ENCODE measurements around the gene GRIFIN.
"Not testable (repeated sequence)": the region's sequence is repeated elsewhere in the genome, so short reads cannot be mapped to it uniquely, and the experiment has no call there.

GRIFIN gene

GRCh38 chr7:2459674-2460073, 16.5 kb downstream of the GRIFIN start:
- Histone ChIP-seq H3K4me1 (ENCODE audit: control insufficient read depth, low read length) (no peaks in the 10 kb centered on the region), H3K36me3 (ENCODE audit: control insufficient read depth, low read length) (no peaks in the 10 kb centered on the region), H3K27me3 (ENCODE audit: control insufficient read depth, low read length) (no peaks in the 10 kb centered on the region; the same call in 1 of the 2 replicates), H4K20me1 (ENCODE audit: control insufficient read depth, insufficient read depth, low read depth, low read length) (no peaks in the 10 kb centered on the region), H3K9me2 (replicated peaks; ENCODE audit: control insufficient read depth, low read length) (no peaks in the 10 kb centered on the region), H3K4me3 (ENCODE audit: low read length) (no peak overlapping the region), H3K9me3 (ENCODE audit: control insufficient read depth, insufficient read depth, low read length) (no peaks in the 10 kb centered on the region), H3K4me2 (ENCODE audit: low read length) (no peak overlapping the region), H3K27ac (ENCODE audit: low read depth, low read length) (no peak overlapping the region), H3F3A (ENCODE audit: control insufficient read depth, insufficient read depth) (no peaks in the 10 kb centered on the region; the same call in 1 of the 2 replicates), H3K79me2 (ENCODE audit: control insufficient read depth, low read length) (no peaks in the 10 kb centered on the region)
- TF ChIP-seq CTCF (IDR thresholded peaks at IDR 0.05; ENCODE audit: low read depth, low read length, poor library complexity, severe bottlenecking) (no peak), EZH2phosphoT487 (IDR thresholded peaks at IDR 0.05; ENCODE audit: borderline replicate concordance, low read length) (no peak)

DNA sequence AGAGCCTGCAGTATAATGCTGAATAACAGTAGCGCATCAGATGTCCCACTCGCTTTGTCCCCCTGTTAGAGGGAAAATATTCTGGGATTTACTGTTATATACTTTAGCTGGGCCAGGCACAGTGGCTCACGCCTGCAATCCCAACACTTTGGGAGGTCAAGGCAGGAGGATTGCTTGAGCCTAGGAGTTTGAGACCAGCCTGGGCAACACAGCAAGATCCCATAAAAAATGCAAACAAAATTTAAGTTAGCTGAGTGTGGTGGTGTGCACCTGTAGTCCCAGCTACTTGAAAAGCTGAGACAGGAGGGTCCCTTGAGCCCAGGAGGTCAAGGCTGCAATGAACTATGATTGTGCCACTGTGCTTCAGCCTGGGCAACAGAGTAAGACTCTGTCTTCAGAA, 22.3 kb downstream of the GRIFIN start:
- H3K79me2 ChIP-seq (ENCODE audit: control insufficient read depth, low read length); H3K4me1 ChIP-seq (ENCODE audit: control insufficient read depth, low read length); H3K9me3 ChIP-seq (ENCODE audit: control insufficient read depth, insufficient read depth, low read length); H4K20me1 ChIP-seq (ENCODE audit: control insufficient read depth, insufficient read depth, low read depth, low read length); H3K36me3 ChIP-seq (ENCODE audit: control insufficient read depth, low read length); H3F3A ChIP-seq (ENCODE audit: control insufficient read depth, insufficient read depth); H3K27ac ChIP-seq (ENCODE audit: low read depth, low read length); H3K4me3 ChIP-seq (ENCODE audit: low read length); H3K27me3 ChIP-seq (ENCODE audit: control insufficient read depth, low read length); H3K4me2 ChIP-seq (ENCODE audit: low read length); H3K9me2 ChIP-seq (replicated peaks; ENCODE audit: control insufficient read depth, low read length): not testable (repeated sequence)

DNA sequence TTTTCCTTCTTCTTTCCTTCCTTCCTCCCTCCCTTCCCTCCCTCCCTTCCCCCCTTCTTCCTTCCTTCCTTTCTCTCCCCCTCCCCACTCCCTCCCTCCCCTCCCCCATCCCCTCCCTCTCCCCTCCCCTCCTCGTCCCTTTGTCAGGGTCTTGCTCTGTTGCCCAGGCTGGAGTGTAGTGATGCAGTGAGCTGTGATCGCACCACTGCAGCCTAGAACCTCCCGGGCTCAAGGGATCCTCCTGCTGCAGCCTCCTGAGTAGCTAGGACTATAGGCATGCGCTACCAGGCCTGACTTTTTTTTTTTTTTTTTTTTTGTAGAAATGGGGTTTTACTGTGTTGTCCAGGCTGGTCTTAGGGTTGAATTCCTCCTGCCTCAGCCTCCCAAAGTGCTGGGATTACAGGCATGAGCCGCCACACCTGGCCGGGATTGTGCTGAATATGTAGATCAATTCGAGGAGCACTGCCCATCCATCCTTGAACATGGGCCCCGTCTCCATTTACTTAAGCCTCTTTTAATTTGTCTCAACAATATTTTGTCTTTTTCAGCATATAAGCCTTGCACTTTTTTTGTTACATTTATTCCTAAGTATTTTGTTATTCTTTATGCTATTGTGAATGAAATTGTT, 23.4 kb downstream of the GRIFIN start:
- no peak overlapping the region for H3K27ac ChIP-seq (ENCODE audit: low read depth, low read length)
- TF ChIP-seq EZH2phosphoT487 (IDR thresholded peaks at IDR 0.05; ENCODE audit: borderline replicate concordance, low read length) (no peak), CTCF (IDR thresholded peaks at IDR 0.05; ENCODE audit: low read depth, low read length, poor library complexity, severe bottlenecking) (no peak)

DNA sequence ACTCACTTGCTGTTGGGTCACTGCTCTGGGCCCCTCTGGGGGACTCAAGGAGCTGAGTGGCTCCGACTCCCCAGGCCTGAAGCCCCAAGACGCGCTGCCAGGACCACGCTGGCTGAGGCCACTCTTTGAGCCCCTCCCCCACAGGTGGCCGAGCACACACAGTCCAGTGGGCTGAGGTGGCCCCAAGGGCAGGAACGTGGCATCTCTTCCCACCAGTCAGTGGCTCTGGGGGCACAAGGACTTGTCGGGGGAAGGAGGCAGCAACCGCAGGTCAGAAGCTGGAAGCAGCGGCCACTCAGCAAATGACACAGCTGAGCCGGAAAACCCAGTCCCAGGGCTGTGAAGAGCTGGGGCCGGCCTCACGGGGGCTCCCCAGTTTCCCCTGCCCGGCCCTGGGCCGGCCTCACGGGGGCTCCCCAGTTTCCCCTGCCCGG, 24.1 kb downstream of the GRIFIN start:
- no peaks in the 10 kb centered on the region for H4K20me1 ChIP-seq (ENCODE audit: control insufficient read depth, insufficient read depth, low read depth, low read length)
- no peaks in the 10 kb centered on the region for H3K9me3 ChIP-seq (ENCODE audit: control insufficient read depth, insufficient read depth, low read length)
- peak overlapping the region; percentile 61 for H3K4me2 ChIP-seq (ENCODE audit: low read length)
- H3K27ac ChIP-seq (ENCODE audit: low read depth, low read length), result no peak overlapping the region
- TF ChIP-seq CTCF (IDR thresholded peaks at IDR 0.05; ENCODE audit: low read depth, low read length, poor library complexity, severe bottlenecking), result no peak
- TF ChIP-seq EZH2phosphoT487 (IDR thresholded peaks at IDR 0.05; ENCODE audit: borderline replicate concordance, low read length), result no peak
- H3K36me3 ChIP-seq (ENCODE audit: control insufficient read depth, low read length), result no peaks in the 10 kb centered on the region
- H3K27me3 ChIP-seq (ENCODE audit: control insufficient read depth, low read length), result peaks cover 10% of the 10 kb centered on the region
- no peaks in the 10 kb centered on the region for H3K9me2 ChIP-seq (replicated peaks; ENCODE audit: control insufficient read depth, low read length)
- peaks cover 9% of the 10 kb centered on the region for H3K4me1 ChIP-seq (ENCODE audit: control insufficient read depth, low read length)
- H3K4me3 ChIP-seq (ENCODE audit: low read length), result peak overlapping the region; percentile 29; the same call in 1 of the 2 replicates
- H3K79me2 ChIP-seq (ENCODE audit: control insufficient read depth, low read length), result no peaks in the 10 kb centered on the region
- peaks cover 2% of the 10 kb centered on the region; the same call in 1 of the 2 replicates for H3F3A ChIP-seq (ENCODE audit: control insufficient read depth, insufficient read depth)

More for the DNA sequence above, 23.4 kb downstream of the GRIFIN start:
- H3K9me3 ChIP-seq (ENCODE audit: control insufficient read depth, insufficient read depth, low read length), result no peaks in the 10 kb centered on the region
- no peaks in the 10 kb centered on the region for H3K79me2 ChIP-seq (ENCODE audit: control insufficient read depth, low read length)
- peaks cover 10% of the 10 kb centered on the region for H3K27me3 ChIP-seq (ENCODE audit: control insufficient read depth, low read length)
- H4K20me1 ChIP-seq (ENCODE audit: control insufficient read depth, insufficient read depth, low read depth, low read length), result no peaks in the 10 kb centered on the region
- no peak overlapping the region for H3K4me2 ChIP-seq (ENCODE audit: low read length)
- no peaks in the 10 kb centered on the region for H3K36me3 ChIP-seq (ENCODE audit: control insufficient read depth, low read length)
- no peaks in the 10 kb centered on the region for H3K9me2 ChIP-seq (replicated peaks; ENCODE audit: control insufficient read depth, low read length)
- H3K4me1 ChIP-seq (ENCODE audit: control insufficient read depth, low read length), result peaks cover 9% of the 10 kb centered on the region
- no peak overlapping the region for H3K4me3 ChIP-seq (ENCODE audit: low read length)
- peaks cover 2% of the 10 kb centered on the region; the same call in 1 of the 2 replicates for H3F3A ChIP-seq (ENCODE audit: control insufficient read depth, insufficient read depth)
